ENCODE data around the gene TCF19. TPM values are rescaled to one million over a fixed set of nuclear protein-coding genes. Genes with fewer than 3 reads are reported as not detected.
"Not testable (repeated sequence)": the region's sequence is repeated elsewhere in the genome, so short reads cannot be mapped to it uniquely, and the experiment has no call there.

TCF19 gene
- total and polyA plus RNA-seq, 2 donors (not counting 1 experiment from before 2014, with no cell fraction given): 7.2 to 8.4 TPM

DNA sequence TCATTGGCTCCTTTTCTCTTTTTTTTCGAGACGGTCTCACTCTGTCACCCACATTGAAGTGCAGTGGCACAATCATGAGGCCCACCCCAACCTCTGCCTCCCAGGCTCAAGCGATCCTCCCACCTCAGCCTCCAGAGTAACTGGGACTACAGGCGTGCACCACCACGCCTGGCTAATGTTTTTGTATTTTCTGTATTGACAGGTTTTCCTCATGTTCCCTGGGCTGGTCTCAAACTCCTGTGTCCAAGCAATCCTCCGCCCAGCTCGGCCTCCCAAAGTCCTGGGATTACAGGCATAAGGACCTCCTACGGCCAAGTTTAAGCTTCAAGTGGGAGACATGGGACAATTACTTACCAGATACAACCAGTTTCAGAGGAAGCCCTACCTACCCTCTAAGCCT lies 21.5 kb downstream of the TCF19 start:
- Histone ChIP-seq H4K20me1 (ENCODE audit: control insufficient read depth, extremely low read depth, insufficient read depth, low read length) (no peaks in the 10 kb centered on the region), H2AFZ (ENCODE audit: low read length) (no peak overlapping the region), H3K36me3 (ENCODE audit: control insufficient read depth, insufficient read depth, low read length) (no peaks in the 10 kb centered on the region), H3K9ac (ENCODE audit: insufficient read depth, low read length) (no peak overlapping the region), H3K79me2 (ENCODE audit: control insufficient read depth, insufficient read depth, low read length) (no peaks in the 10 kb centered on the region), H3K27ac (ENCODE audit: insufficient read depth, low read length) (no peak overlapping the region), H3K4me1 (ENCODE audit: control insufficient read depth, extremely low read depth, insufficient read depth, low read length) (peaks cover 11% of the 10 kb centered on the region), H3K27me3 (ENCODE audit: control insufficient read depth, insufficient read depth, low read length) (no peaks in the 10 kb centered on the region), H3K4me2 (ENCODE audit: extremely low read depth, insufficient read depth, low read length) (no peak overlapping the region), H3K4me3 (replicated peaks in 1 of 4; ENCODE audit: control extremely low read depth in 1 of 4, insufficient read depth in 1 of 4, low read depth in 3 of 4, low read length in 4 of 4) (peak overlapping the region in 2 of 4 experiments; percentile 43 to 53), H3K9me3 (ENCODE audit: control insufficient read depth, insufficient read depth, low read depth, low read length) (no peaks in the 10 kb centered on the region)
- TF ChIP-seq EZH2 (IDR thresholded peaks at IDR 0.05; ENCODE audit: low read length, missing control alignments): no peak
- TF ChIP-seq, protein P1, sequence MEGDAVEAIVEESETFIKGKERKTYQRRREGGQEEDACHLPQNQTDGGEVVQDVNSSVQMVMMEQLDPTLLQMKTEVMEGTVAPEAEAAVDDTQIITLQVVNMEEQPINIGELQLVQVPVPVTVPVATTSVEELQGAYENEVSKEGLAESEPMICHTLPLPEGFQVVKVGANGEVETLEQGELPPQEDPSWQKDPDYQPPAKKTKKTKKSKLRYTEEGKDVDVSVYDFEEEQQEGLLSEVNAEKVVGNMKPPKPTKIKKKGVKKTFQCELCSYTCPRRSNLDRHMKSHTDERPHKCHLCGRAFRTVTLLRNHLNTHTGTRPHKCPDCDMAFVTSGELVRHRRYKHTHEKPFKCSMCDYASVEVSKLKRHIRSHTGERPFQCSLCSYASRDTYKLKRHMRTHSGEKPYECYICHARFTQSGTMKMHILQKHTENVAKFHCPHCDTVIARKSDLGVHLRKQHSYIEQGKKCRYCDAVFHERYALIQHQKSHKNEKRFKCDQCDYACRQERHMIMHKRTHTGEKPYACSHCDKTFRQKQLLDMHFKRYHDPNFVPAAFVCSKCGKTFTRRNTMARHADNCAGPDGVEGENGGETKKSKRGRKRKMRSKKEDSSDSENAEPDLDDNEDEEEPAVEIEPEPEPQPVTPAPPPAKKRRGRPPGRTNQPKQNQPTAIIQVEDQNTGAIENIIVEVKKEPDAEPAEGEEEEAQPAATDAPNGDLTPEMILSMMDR (conservative IDR thresholded peaks at IDR 0.05 in 1 of 2, IDR thresholded peaks at IDR 0.05 in 1 of 2; ENCODE audit: low read depth in 1 of 2, low read length in 2 of 2): no peak
- no peak for DNase-seq (ENCODE audit: low read depth in 2 of 2)

DNA sequence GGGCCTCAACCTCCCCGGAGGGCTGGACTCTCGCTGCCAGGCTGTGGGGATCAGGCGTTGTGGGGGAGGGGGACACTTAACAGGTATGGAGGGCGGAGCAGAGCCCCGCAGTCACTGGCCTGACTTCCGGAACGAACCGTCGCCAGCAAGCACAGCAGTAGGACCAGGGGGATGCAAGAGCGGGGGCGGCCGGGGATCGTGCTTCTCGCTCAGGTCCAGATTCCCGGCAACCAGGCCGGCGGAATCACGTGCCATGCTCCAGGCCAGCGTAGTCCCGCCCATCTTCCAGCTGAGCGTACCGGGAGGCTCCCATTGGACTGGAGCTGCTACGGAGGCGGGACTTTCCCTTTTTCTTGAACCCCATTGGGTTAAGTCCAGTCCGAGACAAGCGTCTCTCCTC lies 22.1 kb downstream of the TCF19 start:
- Histone ChIP-seq H3K4me3 (replicated peaks in 1 of 4; ENCODE audit: control extremely low read depth in 1 of 4, insufficient read depth in 1 of 4, low read depth in 3 of 4, low read length in 4 of 4) (peak overlapping the region in 2 of 4 experiments; percentile 43 to 53), H3K4me2 (ENCODE audit: extremely low read depth, insufficient read depth, low read length) (no peak overlapping the region), H3K9ac (ENCODE audit: insufficient read depth, low read length) (no peak overlapping the region), H3K9me3 (ENCODE audit: control insufficient read depth, insufficient read depth, low read depth, low read length) (no peaks in the 10 kb centered on the region), H2AFZ (ENCODE audit: low read length) (no peak overlapping the region), H3K27ac (ENCODE audit: insufficient read depth, low read length) (no peak overlapping the region), H4K20me1 (ENCODE audit: control insufficient read depth, extremely low read depth, insufficient read depth, low read length) (no peaks in the 10 kb centered on the region), H3K36me3 (ENCODE audit: control insufficient read depth, insufficient read depth, low read length) (no peaks in the 10 kb centered on the region), H3K27me3 (ENCODE audit: control insufficient read depth, insufficient read depth, low read length) (no peaks in the 10 kb centered on the region), H3K4me1 (ENCODE audit: control insufficient read depth, extremely low read depth, insufficient read depth, low read length) (peaks cover 9% of the 10 kb centered on the region), H3K79me2 (ENCODE audit: control insufficient read depth, insufficient read depth, low read length) (no peaks in the 10 kb centered on the region)
- no peak for TF ChIP-seq EZH2 (IDR thresholded peaks at IDR 0.05; ENCODE audit: low read length, missing control alignments)
- TF ChIP-seq, protein P1 (conservative IDR thresholded peaks at IDR 0.05 in 1 of 2, IDR thresholded peaks at IDR 0.05 in 1 of 2; ENCODE audit: low read depth in 1 of 2, low read length in 2 of 2): no peak
- peak; percentile 71 to 82 for DNase-seq (ENCODE audit: low read depth in 2 of 2)

- DNase-seq (ENCODE audit: low read depth in 2 of 2); H3K27ac ChIP-seq (ENCODE audit: insufficient read depth, low read length); H3K9ac ChIP-seq (ENCODE audit: insufficient read depth, low read length); H3K27me3 ChIP-seq (ENCODE audit: control insufficient read depth, insufficient read depth, low read length); H3K4me2 ChIP-seq (ENCODE audit: extremely low read depth, insufficient read depth, low read length); H4K20me1 ChIP-seq (ENCODE audit: control insufficient read depth, extremely low read depth, insufficient read depth, low read length); H3K36me3 ChIP-seq (ENCODE audit: control insufficient read depth, insufficient read depth, low read length); H3K4me1 ChIP-seq (ENCODE audit: control insufficient read depth, extremely low read depth, insufficient read depth, low read length); H3K79me2 ChIP-seq (ENCODE audit: control insufficient read depth, insufficient read depth, low read length); H3K4me3 ChIP-seq (replicated peaks in 1 of 4; ENCODE audit: control extremely low read depth in 1 of 4, insufficient read depth in 1 of 4, low read depth in 3 of 4, low read length in 4 of 4); H2AFZ ChIP-seq (ENCODE audit: low read length); H3K9me3 ChIP-seq (ENCODE audit: control insufficient read depth, insufficient read depth, low read depth, low read length): not testable (repeated sequence)
Observed at GRCh38 chr6:31183287-31183686, 24.9 kb downstream of the TCF19 start.

DNA sequence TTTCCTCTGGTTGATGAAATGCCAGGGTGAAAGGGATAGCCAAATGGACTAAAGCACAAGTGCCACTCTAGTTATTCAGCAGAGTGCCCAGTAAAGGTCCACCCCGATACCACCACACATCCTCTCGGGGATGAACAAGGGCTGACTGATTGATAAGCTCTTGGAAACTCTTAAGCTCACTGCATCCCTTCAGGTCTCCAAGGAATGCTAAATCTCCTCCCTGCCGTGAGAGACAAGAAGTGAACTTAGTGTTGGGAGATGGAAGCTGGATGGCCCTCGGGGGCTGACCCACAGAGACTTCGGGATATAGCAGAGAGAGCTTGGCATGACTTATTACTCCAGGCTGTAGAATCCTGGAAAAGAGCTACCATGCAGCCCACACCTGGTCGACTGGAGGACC lies 25.5 kb downstream of the TCF19 start:
- H4K20me1 ChIP-seq (ENCODE audit: control insufficient read depth, extremely low read depth, insufficient read depth, low read length); H3K4me3 ChIP-seq (replicated peaks in 1 of 4; ENCODE audit: control extremely low read depth in 1 of 4, insufficient read depth in 1 of 4, low read depth in 3 of 4, low read length in 4 of 4); H2AFZ ChIP-seq (ENCODE audit: low read length); DNase-seq (ENCODE audit: low read depth in 2 of 2); H3K36me3 ChIP-seq (ENCODE audit: control insufficient read depth, insufficient read depth, low read length); H3K27me3 ChIP-seq (ENCODE audit: control insufficient read depth, insufficient read depth, low read length); H3K79me2 ChIP-seq (ENCODE audit: control insufficient read depth, insufficient read depth, low read length); H3K4me1 ChIP-seq (ENCODE audit: control insufficient read depth, extremely low read depth, insufficient read depth, low read length); H3K4me2 ChIP-seq (ENCODE audit: extremely low read depth, insufficient read depth, low read length); H3K27ac ChIP-seq (ENCODE audit: insufficient read depth, low read length); H3K9me3 ChIP-seq (ENCODE audit: control insufficient read depth, insufficient read depth, low read depth, low read length); H3K9ac ChIP-seq (ENCODE audit: insufficient read depth, low read length): not testable (repeated sequence)

DNA sequence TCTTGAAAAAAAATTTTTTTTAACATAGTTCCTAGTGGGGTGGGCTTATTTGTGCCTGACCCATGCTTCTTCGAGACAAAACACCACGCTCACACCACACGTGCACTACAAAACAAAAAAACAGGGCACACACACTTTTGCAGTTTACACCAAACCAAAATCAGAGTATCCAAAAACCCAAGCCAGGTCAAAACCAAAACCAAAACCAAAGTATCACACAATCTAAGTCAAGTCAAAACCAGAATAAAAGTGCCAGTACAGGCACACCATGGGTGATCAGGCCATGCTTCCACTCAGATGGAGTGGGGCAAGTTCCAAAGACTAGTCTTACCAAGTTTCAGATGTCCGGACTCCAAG lies 27.3 kb downstream of the TCF19 start:
- H3K4me2 ChIP-seq (ENCODE audit: extremely low read depth, insufficient read depth, low read length); H4K20me1 ChIP-seq (ENCODE audit: control insufficient read depth, extremely low read depth, insufficient read depth, low read length); H3K9me3 ChIP-seq (ENCODE audit: control insufficient read depth, insufficient read depth, low read depth, low read length); H2AFZ ChIP-seq (ENCODE audit: low read length); H3K79me2 ChIP-seq (ENCODE audit: control insufficient read depth, insufficient read depth, low read length); H3K36me3 ChIP-seq (ENCODE audit: control insufficient read depth, insufficient read depth, low read length); DNase-seq (ENCODE audit: low read depth in 2 of 2); H3K4me3 ChIP-seq (replicated peaks in 1 of 4; ENCODE audit: control extremely low read depth in 1 of 4, insufficient read depth in 1 of 4, low read depth in 3 of 4, low read length in 4 of 4); H3K27ac ChIP-seq (ENCODE audit: insufficient read depth, low read length); H3K4me1 ChIP-seq (ENCODE audit: control insufficient read depth, extremely low read depth, insufficient read depth, low read length); H3K9ac ChIP-seq (ENCODE audit: insufficient read depth, low read length); H3K27me3 ChIP-seq (ENCODE audit: control insufficient read depth, insufficient read depth, low read length): not testable (repeated sequence)

Measured in fibroblast of lung (primary cell).